Mammary epithelial cell (primary cell): ENCODE results near the gene UNC93B1.

Experiments used
- EZH2 ChIP-seq: IDR thresholded peaks from 2 replicates; pipeline ENCODE4 v1.6.1; 2012; ENCODE audit warnings: low read length, inconsistent platforms, borderline replicate concordance
- TF ChIP-seq, protein P1 (sequence below), 2 donors: IDR thresholded peaks in 1 of 2; conservative IDR thresholded peaks in 1 of 2; 2 replicates each; pipeline ENCODE4 v1.5.1; 2011 to 2012; ENCODE audit warnings: inconsistent platforms in 2 of 2, low read length in 2 of 2, mild to moderate bottlenecking in 2 of 2, control low read depth in 1 of 2, low read depth in 1 of 2; ENCODE audit not compliant: insufficient read depth in 1 of 2; ENCODE audit errors: extremely low read depth in 1 of 2

DNA sequence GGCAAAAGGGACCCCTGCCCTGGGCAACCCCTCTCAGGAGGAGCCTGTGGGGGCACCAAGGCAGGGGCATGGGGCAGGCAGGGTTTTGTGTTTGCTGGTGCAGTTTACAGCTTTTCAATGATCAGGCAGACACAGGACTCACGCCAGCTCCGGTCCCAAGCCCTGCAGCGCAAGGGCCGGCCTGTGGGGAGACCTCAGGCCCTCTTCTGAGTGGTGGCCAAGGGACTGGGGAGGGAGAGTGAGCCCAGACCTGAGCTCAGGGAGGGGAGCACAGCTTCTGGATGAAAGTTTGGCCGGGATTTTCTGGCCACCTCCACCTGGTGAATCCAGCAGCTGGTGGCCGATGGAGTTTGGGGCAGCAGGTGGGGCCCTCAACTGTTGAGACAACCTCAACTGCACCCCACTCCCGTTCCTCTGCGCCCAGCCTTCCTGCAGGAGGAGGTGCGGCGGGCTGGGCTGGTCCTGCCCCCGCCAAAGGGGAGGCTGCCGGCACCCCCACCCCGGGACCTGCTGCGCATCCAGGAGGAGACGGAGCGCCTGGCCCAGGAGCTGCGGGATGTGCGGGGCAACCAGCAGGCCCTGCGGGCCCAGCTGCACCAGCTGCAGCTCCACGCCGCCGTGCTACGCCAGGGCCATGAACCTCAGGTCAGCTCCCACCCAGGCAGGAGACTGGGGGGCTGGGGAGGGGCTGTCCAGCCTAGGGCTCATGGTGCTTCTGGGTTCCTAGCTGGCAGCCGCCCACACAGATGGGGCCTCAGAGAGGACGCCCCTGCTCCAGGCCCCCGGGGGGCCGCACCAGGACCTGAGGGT lies 38.5 kb upstream of the UNC93B1 start:
- TF ChIP-seq, protein P1, sequence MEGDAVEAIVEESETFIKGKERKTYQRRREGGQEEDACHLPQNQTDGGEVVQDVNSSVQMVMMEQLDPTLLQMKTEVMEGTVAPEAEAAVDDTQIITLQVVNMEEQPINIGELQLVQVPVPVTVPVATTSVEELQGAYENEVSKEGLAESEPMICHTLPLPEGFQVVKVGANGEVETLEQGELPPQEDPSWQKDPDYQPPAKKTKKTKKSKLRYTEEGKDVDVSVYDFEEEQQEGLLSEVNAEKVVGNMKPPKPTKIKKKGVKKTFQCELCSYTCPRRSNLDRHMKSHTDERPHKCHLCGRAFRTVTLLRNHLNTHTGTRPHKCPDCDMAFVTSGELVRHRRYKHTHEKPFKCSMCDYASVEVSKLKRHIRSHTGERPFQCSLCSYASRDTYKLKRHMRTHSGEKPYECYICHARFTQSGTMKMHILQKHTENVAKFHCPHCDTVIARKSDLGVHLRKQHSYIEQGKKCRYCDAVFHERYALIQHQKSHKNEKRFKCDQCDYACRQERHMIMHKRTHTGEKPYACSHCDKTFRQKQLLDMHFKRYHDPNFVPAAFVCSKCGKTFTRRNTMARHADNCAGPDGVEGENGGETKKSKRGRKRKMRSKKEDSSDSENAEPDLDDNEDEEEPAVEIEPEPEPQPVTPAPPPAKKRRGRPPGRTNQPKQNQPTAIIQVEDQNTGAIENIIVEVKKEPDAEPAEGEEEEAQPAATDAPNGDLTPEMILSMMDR (conservative IDR thresholded peaks at IDR 0.05 in 1 of 2, IDR thresholded peaks at IDR 0.05 in 1 of 2; ENCODE audit: extremely low read depth in 1 of 2, insufficient read depth in 1 of 2, low read depth in 1 of 2, low read length in 2 of 2) = no peak
- TF ChIP-seq EZH2 = no peak
